Measurements from ENCODE around the gene IRF2.
"Not testable (repeated sequence)": the region's sequence is repeated elsewhere in the genome, so short reads cannot be mapped to it uniquely, and the experiment has no call there.

Gene IRF2

GRCh38 chr4:184389978-184390900, 84.1 kb downstream of the IRF2 start:
- DNase-seq (ENCODE audit: low read depth in 3 of 3), result no peak

- no peak for DNase-seq (ENCODE audit: low read depth in 3 of 3)
Measured at GRCh38 chr4:184388106-184388505, 86.2 kb downstream of the IRF2 start.

GRCh38 chr4:184387351-184387750, 87.0 kb downstream of the IRF2 start:
- DNase-seq (ENCODE audit: low read depth in 3 of 3), result no peak

GRCh38 chr4:184386271-184386781, 88.0 kb downstream of the IRF2 start:
- no peak for DNase-seq (ENCODE audit: low read depth in 3 of 3)

- DNase-seq (ENCODE audit: low read depth in 3 of 3), result no peak
Measured at GRCh38 chr4:184385705-184386141, 88.6 kb downstream of the IRF2 start.

- DNase-seq (ENCODE audit: low read depth in 3 of 3), result no peak
Measured at GRCh38 chr4:184384810-184385557, 89.4 kb downstream of the IRF2 start.

GRCh38 chr4:184384056-184384809, 90.1 kb downstream of the IRF2 start:
- no peak for DNase-seq (ENCODE audit: low read depth in 3 of 3)

GRCh38 chr4:184383497-184384055, 90.8 kb downstream of the IRF2 start:
- no peak for DNase-seq (ENCODE audit: low read depth in 3 of 3)

- no peak for DNase-seq (ENCODE audit: low read depth in 3 of 3)
Measured at GRCh38 chr4:184382189-184382846, 92.0 kb downstream of the IRF2 start.

- DNase-seq (ENCODE audit: low read depth in 3 of 3), result no peak
Measured at GRCh38 chr4:184380707-184381106, 93.6 kb downstream of the IRF2 start.

GRCh38 chr4:184380214-184380613, 94.1 kb downstream of the IRF2 start:
- DNase-seq (ENCODE audit: low read depth in 3 of 3), result not testable (repeated sequence)

GRCh38 chr4:184376923-184377322, 97.4 kb downstream of the IRF2 start:
- no peak for DNase-seq (ENCODE audit: low read depth in 3 of 3)

GRCh38 chr4:184376126-184376838, 98.1 kb downstream of the IRF2 start:
- no peak for DNase-seq (ENCODE audit: low read depth in 3 of 3)

- not testable (repeated sequence) for DNase-seq (ENCODE audit: low read depth in 3 of 3)
Measured at GRCh38 chr4:184375623-184376022, 98.7 kb downstream of the IRF2 start.

- DNase-seq (ENCODE audit: low read depth in 3 of 3), result no peak
Measured at GRCh38 chr4:184375027-184375426, 99.3 kb downstream of the IRF2 start.

- no peak for DNase-seq (ENCODE audit: low read depth in 3 of 3)
Measured at GRCh38 chr4:184373886-184374405, 100.4 kb downstream of the IRF2 start.

GRCh38 chr4:184371390-184371787, 103.0 kb downstream of the IRF2 start:
- no peak for DNase-seq (ENCODE audit: low read depth in 3 of 3)

GRCh38 chr4:184370711-184371389, 103.5 kb downstream of the IRF2 start:
- DNase-seq (ENCODE audit: low read depth in 3 of 3), result no peak

- no peak for DNase-seq (ENCODE audit: low read depth in 3 of 3)
Measured at GRCh38 chr4:184369871-184370270, 104.5 kb downstream of the IRF2 start.
